NCI-H2196 (cell line): ENCODE data around the gene UBTF.
"Not testable (repeated sequence)": the region's sequence is repeated elsewhere in the genome, so short reads cannot be mapped to it uniquely, and the experiment has no call there.

Source experiments
- DNase-seq: peaks from one replicate; lab custom pipeline; 2025; ENCODE audit not compliant: unreplicated experiment; lab: John Stamatoyannopoulos, UW

UBTF gene

DNA sequence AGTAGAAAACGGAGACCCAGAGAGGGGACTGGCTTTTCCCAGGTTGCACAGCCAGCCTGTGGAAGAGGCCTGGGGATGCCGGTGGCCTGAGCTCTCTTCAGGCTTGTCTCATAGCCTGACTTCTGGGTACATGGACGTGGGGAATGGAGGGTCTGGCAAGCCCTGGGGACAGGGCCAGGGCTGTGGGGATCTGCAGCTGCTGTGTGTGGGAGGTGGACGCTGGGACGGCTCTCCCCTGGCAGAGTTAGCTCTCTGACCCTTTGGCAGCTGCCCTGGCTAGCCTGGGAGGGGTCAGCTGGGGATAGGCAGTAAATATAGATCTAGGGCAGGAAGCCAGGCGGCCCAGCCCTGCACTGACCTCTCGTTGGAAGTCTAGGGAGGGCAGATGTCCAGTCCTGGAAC lies 28.0 kb upstream of the UBTF start:
- no peak for DNase-seq

DNA sequence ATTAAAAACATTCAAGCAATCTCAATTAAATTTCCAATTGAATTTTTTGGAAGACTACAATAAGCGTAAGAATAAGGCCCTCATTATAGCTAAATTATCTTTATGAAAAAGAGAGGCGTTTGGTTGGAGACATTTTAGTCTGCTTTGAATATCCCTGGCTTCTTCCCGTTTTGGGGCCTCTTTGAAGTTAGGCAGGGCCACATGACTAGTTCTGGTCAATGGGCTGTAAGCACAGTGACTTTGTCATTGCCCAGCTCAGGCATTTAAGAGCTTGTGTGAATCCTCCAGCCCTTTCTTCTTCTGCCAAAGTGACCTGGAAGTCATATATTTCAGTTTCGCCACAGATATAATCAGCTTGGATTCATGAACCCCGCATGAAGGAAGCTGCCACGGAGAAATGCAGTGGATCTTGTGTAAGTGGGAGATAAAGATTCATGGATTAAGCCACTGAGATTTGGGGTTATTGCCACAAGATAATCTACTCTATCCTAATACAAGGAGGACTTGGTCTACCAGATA lies 21.7 kb upstream of the UBTF start:
- DNase-seq: no peak

DNA sequence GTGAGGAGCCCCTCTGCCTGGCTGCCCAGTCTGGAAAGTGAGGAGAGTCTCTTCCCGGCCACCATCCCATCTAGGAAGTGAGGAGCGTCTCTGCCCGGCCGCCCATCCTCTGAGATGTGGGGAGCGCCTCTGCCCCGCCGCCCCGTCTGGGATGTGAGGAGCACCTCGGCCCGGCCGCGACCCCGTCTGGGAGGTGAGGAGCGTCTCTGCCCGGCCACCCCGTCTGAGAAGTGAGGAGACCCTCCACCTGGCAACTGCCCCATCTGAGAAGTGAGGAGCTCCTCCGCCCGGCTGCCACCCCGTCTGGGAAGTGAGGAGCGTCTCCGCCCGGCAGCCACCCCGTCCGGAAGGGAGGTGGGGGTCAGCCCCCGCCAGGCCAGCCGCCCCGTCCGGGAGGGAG lies 18.4 kb upstream of the UBTF start:
- DNase-seq: not testable (repeated sequence)

DNA sequence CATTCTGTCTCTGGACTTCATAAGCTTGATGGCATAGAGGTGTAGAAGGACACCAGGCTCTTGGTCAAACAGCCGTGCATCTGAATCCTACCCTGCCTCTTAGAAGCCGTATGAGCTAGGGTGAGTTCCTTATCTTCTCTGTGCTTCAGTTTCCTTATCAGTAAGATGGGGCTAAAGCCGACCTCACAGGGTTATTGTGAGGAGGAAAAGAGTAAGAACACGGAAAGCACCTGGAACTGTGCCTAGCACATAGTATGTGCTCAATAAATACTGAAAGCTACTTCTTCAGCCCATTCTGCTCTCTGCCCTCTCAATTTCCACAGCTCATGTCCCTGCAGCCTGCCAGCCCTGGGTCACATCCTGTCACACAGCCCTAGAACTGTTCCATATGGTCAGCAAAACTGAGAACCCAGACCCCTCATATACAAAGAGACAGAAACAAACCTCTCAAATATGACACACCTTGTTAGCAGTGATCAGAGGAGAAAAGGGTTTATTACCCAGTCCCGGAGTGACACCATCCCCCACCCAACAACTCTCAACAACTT lies 17.0 kb upstream of the UBTF start:
- no peak for DNase-seq

DNA sequence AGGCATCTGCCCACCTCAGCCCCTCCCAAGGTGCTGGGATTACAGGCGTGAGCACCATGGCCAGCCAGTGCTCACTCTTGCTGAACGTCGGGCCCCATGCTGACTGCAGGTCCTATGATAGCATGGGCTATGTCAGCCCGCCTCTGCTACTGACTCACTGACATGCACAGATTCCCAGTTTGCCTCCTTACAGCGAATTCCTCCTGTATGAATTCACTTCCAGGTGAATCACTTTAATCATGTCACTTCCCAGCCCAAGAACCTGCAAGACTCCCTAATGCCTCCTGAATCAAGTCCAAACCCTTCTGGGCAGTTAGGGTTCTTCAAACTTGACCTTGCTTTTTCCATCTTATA lies 16.1 kb upstream of the UBTF start:
- no peak for DNase-seq

DNA sequence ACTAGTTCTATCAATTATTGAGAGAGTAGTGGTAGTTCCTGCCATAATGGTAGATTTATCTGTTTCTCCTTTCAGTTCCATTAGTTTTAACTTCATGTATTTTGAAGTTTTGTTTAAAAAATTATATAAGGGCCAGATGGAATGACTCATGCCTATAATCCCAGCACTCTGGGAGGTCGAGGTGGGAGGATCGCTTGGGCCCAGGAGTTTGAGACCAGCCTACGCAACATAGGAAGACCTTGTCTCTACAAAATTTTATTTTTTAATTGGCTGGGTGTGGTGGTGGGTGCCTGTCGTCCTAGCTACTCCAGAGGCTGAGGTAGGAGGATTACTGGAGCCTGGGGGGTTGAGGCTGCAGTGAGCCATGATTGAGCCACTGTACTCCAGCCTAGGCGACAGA lies 14.1 kb upstream of the UBTF start:
- no peak for DNase-seq

DNA sequence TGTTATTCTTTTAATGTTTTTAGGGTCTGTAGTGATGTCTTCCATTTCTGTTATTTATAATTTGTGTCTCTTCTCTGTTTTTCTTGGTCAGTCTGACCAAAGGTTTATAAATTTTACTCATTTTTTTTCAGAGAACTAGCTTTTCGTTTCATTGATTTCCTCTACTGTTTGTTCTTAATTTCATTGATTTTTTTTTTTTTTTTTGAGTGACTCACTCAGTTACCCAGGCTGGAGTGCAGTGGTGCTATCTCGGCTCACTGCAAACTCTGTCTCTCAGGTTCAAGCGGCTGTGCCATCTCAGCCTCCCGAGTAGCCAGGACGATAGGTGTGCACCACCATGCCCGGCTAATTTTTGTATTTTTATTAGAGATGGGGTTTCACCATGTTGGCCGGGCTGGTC lies 12.6 kb upstream of the UBTF start:
- DNase-seq: no peak

DNA sequence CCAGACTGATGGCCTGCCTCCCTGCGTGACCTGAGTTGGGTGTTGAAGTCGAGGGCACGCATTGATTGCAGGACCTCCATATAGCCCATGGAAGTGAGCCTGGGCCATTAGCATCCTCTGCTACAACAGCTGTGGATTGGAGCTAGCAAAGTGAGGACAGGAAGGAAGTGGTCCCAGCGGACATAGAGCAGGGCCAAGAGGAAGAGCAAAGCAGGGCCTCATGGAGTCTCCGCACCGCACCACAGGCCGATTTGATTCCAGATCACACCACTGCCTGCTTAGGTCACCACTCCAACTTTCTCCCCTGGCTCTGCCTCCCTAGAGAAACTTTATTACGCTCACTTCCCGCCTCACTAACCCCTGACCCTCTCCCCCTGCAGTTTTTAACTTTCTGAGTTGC lies 10.7 kb upstream of the UBTF start:
- no peak for DNase-seq

DNA sequence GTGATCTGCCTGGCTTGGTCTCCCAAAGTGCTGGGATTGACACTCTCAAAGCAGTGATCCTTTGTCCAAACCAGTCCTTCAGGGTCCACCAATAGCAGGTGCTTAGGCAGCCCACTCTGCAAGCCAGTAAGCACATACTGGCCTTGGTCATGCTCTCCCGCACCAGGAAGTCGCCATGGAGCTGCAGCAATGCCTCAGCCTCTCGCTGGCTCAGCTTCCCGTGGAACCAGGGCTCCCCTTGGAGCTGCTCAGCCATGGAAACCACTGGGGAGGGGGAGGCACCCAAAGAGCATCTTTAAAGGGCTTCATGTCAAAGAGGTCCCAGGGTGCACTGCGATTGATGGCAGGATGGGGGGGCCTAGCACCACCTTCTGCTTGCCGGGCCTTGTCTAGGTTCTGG lies 9.6 kb upstream of the UBTF start:
- DNase-seq: no peak

DNA sequence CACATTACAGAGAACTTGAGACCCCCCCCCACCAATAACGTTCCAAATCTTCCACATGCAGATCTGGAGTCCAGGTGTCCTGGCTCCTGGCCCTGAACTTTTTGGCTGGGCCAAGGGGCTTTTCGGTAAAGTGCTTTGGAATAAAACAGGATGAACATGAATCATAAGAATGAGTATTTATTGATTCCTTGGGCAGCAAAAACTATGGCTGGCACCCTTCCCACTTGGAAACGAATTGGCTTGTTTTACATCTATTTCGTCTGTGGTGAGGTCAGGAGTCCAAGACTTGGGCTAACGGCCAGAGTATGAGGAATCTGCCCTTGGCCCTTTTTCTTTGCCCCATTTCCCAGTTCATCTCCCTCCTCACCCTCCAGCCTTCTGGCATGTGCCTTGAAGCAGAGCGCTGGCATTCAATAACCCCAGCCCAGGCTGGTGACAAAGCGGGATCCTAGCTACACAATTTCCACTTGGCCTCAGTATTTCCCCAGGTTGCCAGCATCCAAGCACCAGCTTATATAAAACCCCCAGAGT lies 4.1 kb upstream of the UBTF start:
- DNase-seq: peak; percentile 43

DNA sequence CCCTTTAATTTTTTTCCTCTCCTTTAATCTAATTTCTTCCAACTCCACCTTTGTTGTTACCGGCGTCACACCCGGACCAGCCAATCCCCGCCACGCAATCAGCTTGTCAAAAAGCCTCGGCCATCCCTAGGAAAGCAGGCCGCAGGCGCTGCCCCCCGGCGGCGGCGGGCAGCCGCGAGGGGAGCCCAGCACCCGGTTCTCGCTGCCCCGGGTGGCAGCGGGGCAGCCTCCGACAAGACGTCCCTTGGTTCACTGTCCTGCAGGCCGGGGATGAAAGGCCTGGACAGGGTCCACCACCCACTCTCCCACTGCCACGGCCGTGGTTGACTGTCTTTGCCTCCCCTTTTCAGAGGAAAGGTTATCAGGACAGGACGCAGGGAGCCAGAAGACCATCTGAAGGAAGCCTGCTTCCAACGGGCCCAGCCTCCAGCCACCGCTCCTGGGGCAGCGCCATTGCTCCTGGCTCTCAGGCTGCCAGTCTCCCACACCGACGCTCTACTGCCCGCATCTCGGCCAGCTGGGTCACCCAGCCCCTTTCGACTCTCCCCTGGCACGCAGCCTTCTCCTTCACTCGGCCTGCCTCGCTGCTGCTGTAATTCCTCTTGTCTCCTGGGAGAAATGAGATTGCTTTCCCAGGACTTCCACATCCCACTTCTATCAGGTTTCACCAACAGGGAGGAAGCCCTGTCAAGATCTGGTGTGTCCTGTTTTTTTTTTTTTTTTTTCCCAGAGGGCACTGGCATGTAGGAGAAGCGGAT lies 2.8 kb upstream of the UBTF start:
- peak; percentile 65 for DNase-seq

DNA sequence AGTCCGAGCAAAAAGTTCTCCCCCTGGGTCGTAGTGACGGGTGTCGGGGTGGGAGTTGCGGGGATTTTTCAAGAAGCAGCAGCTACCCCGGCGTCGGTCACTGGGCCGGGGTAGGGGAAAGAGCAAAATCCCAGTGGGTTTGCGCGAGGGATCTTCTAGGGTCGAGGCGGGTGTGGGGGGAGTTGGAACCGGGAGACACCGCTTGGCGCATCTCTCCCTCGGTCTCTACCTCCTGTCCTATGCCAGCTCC lies 2.3 kb upstream of the UBTF start:
- no peak for DNase-seq

DNA sequence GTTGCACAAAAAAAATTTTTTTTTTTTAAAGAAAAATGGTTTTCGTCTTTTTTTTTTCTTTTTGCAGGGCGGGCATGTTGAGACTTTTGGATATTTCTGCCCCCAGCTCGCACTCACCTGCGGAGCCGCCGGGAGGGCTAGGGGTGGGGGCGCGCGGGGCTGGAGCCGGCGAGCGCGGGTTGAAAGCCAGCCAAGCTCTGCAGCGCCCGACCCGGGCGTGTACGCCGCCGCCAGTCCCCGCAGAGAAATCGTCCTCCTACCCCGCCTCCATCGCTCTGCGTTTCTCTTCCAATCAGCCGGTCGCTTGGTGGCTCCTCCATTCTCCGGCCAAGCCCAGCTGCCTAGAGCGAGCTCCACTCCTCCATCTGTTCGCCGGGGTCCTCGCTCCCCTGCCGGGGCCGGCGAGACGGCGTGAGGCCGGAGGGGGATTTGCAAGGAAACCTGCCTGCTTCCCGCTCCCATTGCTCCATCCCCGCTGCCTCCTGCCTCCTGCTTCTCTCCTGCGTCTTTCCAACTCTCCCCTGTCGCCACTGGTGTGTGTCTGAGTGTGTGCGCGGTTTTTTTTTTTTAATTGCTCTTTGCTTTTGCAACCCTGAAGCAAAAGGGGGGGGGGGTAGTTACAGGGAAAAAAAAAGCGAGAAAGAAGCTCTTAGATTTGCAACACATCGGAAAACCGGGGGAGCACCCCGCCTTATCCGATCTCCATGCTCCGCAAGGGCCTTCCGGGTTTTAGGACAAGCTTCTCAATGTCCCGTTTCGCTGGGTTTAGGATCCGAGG lies 1.8 kb upstream of the UBTF start:
- peak; percentile 72 for DNase-seq

DNA sequence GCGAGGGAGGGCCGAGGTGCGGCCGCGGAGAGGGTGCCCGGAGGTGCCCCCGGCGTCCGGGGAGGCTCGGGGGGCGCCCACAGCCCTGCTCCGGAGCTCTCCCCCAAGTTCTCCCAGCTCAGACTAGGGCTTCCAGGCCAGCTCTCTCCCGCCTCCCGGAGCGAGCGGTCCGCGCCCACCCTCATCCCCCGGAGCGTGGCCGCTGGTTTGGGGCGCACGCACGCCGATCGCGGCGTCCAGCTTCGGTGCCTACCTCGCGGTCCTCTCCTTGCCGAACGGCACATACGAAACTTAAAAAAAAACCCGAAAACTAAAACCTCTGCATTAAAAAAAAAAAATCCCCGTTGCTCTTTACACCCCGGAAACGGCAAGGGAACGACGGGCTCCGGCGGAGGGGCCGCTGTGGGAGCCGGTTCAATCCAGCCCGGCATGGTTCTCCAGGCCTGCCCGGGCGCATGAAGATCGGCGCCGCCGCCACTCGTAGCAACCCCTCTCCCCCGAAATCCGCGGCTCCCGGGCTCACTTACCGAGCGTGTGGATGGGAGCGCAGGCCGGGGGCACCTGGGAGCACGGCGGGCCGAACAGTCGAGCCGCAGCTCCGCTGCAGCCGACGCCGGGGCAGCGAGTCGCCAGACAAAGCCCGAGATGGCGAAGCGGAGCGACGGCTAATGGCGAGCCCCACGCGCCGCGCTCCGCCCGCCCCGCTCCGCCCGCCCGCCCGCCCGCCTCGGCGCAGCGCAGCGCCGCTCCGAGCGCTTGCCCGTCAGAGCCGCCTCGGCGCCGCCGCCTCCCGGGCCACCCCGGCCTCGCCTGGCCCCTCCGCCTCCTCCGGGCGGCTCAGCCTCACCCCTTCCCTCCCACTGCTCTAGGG lies 973 bp upstream of the UBTF start:
- DNase-seq: peak; percentile 52

DNA sequence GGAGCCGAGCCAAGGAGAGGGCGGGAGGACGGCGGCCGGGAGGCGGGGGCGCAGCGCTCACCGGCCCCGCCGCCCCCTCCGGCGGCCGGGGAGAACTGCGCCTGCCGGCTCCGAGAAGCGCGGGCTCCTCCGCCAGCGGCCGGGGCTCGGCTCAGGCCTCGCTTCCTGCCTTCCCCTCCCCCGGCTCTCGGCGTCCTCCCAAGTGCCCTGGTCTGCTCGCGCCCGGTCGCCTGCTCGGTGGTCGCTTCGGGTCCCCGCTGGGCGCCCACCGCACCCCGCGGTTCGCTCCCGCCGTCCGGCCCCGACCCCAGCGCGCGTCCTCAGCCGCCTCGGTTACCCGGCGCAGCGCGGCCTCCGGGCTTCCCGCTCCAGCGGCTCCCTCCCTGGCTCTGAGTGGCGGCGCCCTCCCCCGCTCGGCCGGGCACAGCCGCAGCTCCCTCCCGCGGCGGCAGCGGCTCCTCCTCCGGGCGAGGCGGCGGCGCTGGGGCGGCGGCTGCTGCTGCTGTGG lies 313 bp downstream of the UBTF start:
- DNase-seq: peak; percentile 79

DNA sequence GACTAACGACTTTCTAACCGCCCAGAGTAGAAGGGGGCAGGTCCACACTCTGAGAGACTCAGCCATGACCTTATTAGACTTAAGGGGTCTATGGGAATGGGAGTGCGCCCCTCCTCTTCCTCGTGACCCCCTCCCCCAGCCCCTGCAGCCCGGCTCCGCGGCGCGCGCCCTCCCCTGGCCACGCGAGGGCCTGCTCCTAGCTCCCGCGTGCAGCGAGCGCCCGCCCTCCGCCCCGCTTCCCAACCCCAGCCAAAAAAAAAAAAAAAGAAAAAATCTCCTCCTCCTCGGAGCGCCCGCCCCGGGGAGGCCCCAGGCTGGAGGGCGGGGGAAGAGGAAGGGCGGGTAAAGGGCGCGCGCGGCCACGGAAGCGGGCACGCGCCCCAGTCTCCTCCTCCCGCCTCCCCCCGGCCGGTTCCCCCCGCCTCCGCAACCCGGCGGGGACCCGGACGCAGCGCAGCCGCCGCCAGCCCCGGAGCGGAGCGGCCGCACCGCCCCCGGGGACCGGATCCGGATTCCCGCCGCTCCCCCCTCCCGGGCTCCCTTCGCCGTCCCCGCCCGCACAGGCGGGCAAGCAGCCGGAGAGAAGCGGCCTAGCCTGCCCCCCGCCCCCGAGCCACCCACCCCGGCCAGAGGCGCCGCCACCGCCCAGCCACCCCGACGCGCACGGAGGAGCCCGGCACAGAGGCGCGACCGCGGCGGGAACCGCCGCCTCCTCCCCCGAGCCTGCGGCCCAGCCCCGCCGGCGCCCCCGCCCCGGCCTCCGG lies 949 bp downstream of the UBTF start:
- DNase-seq: peak; percentile 91

DNA sequence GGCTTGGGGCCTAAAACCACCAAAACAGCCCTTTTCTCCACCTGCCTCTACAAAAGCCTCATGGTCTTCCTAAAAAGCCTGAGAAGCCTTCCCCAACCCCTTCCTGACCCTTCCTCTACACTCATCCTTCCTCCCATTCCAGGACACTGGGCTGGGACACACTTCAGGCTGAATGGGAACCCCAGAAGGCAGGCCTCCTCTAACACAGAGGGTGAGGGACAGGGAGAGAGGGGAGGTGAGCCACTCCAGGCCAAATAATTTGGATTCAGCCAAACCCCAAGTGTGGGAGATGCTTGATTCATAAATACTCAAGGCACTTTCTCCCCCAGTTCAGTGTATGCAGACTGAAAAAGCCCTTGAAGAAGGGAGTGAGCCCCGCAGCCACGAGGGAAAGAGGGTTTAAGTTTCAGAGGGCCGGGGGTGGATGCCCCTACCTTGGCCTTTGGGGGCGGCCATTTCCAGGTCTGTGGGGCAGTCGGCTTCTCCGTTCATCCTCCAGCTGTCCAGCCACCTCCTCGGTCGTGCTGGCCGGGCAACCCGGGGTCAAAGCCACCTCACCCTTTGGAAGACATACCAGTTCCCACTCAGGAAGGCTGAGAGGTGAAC lies 1.6 kb downstream of the UBTF start:
- no peak for DNase-seq

DNA sequence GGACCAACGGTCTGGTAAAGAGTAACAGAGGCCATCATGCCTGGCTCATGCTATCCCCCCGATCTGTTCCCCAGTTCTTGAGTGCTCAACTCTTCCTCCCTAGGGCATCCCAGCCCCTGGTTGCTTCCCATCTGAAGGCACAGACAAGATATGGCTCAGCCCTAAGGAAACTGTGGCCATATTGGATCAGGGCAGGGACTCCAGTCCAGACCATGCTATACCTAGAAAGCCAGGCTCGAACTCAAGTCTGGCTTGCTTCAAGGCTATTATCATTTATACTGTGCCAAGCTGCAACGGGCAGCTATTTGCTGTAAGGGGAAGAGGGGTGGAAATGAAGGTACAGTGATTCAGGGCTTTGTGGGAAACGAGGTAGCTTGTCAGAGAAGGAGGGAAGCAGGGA lies 2.8 kb downstream of the UBTF start:
- no peak for DNase-seq

DNA sequence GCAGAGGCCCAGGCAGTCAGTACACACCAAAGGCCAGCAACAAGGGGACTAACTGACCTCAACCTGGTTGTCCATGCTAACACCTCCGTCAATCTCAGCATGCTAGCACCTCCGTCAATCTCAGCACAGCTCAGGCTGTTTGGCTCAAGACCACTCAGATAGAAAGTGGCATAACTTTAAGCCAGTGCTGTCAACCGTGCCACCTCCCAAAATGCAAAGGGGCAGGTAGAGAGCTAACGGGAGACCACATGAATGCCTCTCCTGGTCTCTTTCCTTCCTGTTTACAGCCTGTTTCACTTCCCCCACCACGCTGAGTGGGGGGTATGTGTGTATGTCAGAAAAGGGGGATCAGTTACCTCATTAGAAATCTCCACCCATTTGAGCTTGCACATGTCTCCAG lies 3.3 kb downstream of the UBTF start:
- DNase-seq: no peak

DNA sequence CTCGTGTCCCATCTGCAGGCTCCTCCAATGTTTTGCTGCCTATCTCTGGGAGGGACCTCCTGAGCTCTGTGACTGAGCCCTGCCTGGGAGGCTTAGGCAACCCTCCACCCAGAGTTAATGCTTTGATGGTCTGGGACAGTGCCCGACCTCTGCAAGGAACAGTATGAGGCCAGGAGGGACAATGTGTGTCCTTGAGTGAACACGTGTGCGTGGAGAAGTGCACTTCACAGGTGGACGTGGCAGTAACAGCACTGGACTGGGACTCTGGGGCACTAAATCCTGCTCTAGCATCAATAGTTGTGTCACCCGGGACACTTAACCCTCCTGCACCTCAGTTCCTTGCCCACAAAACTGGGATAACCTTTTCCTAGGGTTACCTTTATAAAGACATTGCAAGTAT lies 4.6 kb downstream of the UBTF start:
- DNase-seq: no peak
